H1 (cell line): ENCODE data around the gene PTPN2. TPM values are rescaled to one million over a fixed set of nuclear protein-coding genes. Genes with fewer than 3 reads are reported as not detected.

ENCODE experiments used
- CTCF ChIA-PET: fragments of 300-600 bp; sonication (Branson Sonifier 250); formaldehyde crosslinking; loops from one replicate; lab custom pipeline; 2021; ENCODE audit not compliant: partially characterized antibody; lab: Charles Lee
- POLR2A ChIA-PET: fragments of 300-600 bp; sonication (Branson Sonifier 250); formaldehyde crosslinking; loops from one replicate; lab custom pipeline; 2021; ENCODE audit warnings: inconsistent platforms; ENCODE audit not compliant: partially characterized antibody; lab: Charles Lee
- DNase-seq, 2 experiments: peaks; one replicate each; pipeline versions ENCODE4 v3.0.0 to v3.0.0-alpha.2; 2010 to 2022; ENCODE audit warnings: low spot score in 2 of 2, low read depth in 1 of 2, mixed read lengths in 1 of 2
- FAIRE-seq: peaks from 2 replicates; lab custom pipeline; 2011; peaks lifted over from hg19 to GRCh38; lab: Jason Lieb, UNC
- H2AFZ ChIP-seq: 2 replicates; pipeline ENCODE4 v1.8.1; 2012; ENCODE audit warnings: low read length, inconsistent platforms
- H2AK5ac ChIP-seq: 2 replicates; pipeline ENCODE4 v1.6.1; 2013; ENCODE audit warnings: low read depth, low read length
- H2BK120ac ChIP-seq: replicated peaks from 2 replicates; pipeline ENCODE3; 2013; ENCODE audit warnings: low read depth, low read length, inconsistent platforms
- H2BK12ac ChIP-seq: 2 replicates; pipeline ENCODE4 v1.6.1; 2013; ENCODE audit warnings: low read depth, low read length
- H2BK15ac ChIP-seq: 2 replicates; pipeline ENCODE4 v1.6.1; 2013; ENCODE audit warnings: low read length
- H2BK20ac ChIP-seq: 2 replicates; pipeline ENCODE4 v1.6.1; 2013; ENCODE audit warnings: low read length
- H2BK5ac ChIP-seq: 2 replicates; pipeline ENCODE4 v1.6.1; 2013; ENCODE audit warnings: low read depth, low read length
- H3K14ac ChIP-seq: 2 replicates; pipeline ENCODE4 v1.6.1; 2013; ENCODE audit warnings: inconsistent platforms; ENCODE audit not compliant: insufficient read length
- H3K18ac ChIP-seq: 2 replicates; pipeline ENCODE4 v1.6.1; 2013; ENCODE audit warnings: low read length; ENCODE audit errors: extremely low read depth
- H3K23ac ChIP-seq: 2 replicates; pipeline ENCODE4 v1.6.1; 2013; ENCODE audit warnings: inconsistent platforms; ENCODE audit not compliant: insufficient read length
- H3K23me2 ChIP-seq: 2 replicates; pipeline ENCODE4 v1.6.1; 2013; ENCODE audit warnings: low read depth, low read length
- H3K27ac ChIP-seq: 2 replicates; pipeline ENCODE4 v1.6.1; 2011; ENCODE audit warnings: low read depth, low read length, inconsistent platforms
- H3K27me3 ChIP-seq, 4 experiments: replicated peaks in 1 of 4; 1 replicate in 1 of 4; 2 replicates in 3 of 4; pipeline versions ENCODE4 v1.6.1 to v1.8.1; 2011 to 2013; ENCODE audit warnings: low read length in 3 of 4, mild to moderate bottlenecking in 3 of 4, inconsistent platforms in 2 of 4, mixed read lengths in 2 of 4, moderate library complexity in 1 of 4; ENCODE audit not compliant: control insufficient read depth in 3 of 4, insufficient read depth in 3 of 4; ENCODE audit errors: extremely low read depth in 1 of 4
- H3K36me3 ChIP-seq, 4 experiments: 2 replicates each; pipeline versions ENCODE4 v1.6.1 to v1.8.1; 2011 to 2013; ENCODE audit warnings: mild to moderate bottlenecking in 4 of 4, low read length in 3 of 4, moderate library complexity in 2 of 4, control low read depth in 1 of 4, inconsistent platforms in 1 of 4; ENCODE audit not compliant: insufficient read depth in 4 of 4, control insufficient read depth in 2 of 4
- H3K4ac ChIP-seq: replicated peaks from 2 replicates; pipeline ENCODE3; 2013; ENCODE audit warnings: low read length, low read depth, mixed read lengths, inconsistent platforms; ENCODE audit not compliant: insufficient read length
- H3K4me1 ChIP-seq, 4 experiments: replicated peaks in 1 of 4; 1 replicate in 1 of 4; 2 replicates in 3 of 4; pipeline versions ENCODE4 v1.6.1 to v1.8.1; 2011 to 2013; ENCODE audit warnings: low read length in 3 of 4, inconsistent platforms in 2 of 4, mixed read lengths in 1 of 4; ENCODE audit not compliant: insufficient read depth in 4 of 4, control insufficient read depth in 3 of 4
- H3K4me2 ChIP-seq, 2 experiments: 2 replicates each; pipeline versions ENCODE4 v1.6.1 to v1.8.1; 2011 to 2013; ENCODE audit warnings: low read depth in 2 of 2, low read length in 2 of 2, control low read depth in 1 of 2, inconsistent platforms in 1 of 2, mild to moderate bottlenecking in 1 of 2; ENCODE audit not compliant: insufficient read depth in 1 of 2
- H3K4me3 ChIP-seq, 4 experiments: fragments of 200-600, 300-600 bp in 1 of 4; sonication (generic), shearing (Covaris generic), sonication (Bioruptor Twin) in 1 of 4; 2 replicates each; pipeline versions ENCODE4 v1.5.1 to v1.8.1; 2011 to 2016; ENCODE audit warnings: low read length in 4 of 4, low read depth in 3 of 4, control low read depth in 2 of 4, inconsistent platforms in 2 of 4, mild to moderate bottlenecking in 2 of 4, mixed read lengths in 1 of 4, moderate library complexity in 1 of 4; ENCODE audit not compliant: insufficient read depth in 2 of 4; ENCODE audit errors: extremely low read depth in 1 of 4
- H3K56ac ChIP-seq: replicated peaks from 2 replicates; pipeline ENCODE3; 2013; ENCODE audit warnings: low read depth, mild to moderate bottlenecking, mixed read lengths, low read length, inconsistent platforms; ENCODE audit not compliant: insufficient read length
- H3K79me1 ChIP-seq: 2 replicates; pipeline ENCODE4 v1.6.1; 2013; ENCODE audit warnings: low read depth, low read length, control low read depth
- H3K79me2 ChIP-seq, 2 experiments: 2 replicates each; pipeline versions ENCODE4 v1.6.1 to v1.8.1; 2012 to 2013; ENCODE audit warnings: low read length in 2 of 2, mild to moderate bottlenecking in 2 of 2, inconsistent platforms in 1 of 2; ENCODE audit not compliant: insufficient read depth in 2 of 2, control insufficient read depth in 1 of 2
- H3K9ac ChIP-seq, 4 experiments: replicated peaks in 1 of 4; 1 replicate in 1 of 4; 2 replicates in 3 of 4; pipeline versions ENCODE4 v1.6.1 to v1.8.1; 2011 to 2013; ENCODE audit warnings: low read depth in 3 of 4, low read length in 3 of 4, control low read depth in 2 of 4, mild to moderate bottlenecking in 2 of 4, moderate library complexity in 2 of 4, inconsistent platforms in 1 of 4; ENCODE audit errors: extremely low read depth in 1 of 4
- H3K9me3 ChIP-seq, 2 experiments: 2 replicates each; pipeline versions ENCODE4 v1.6.1 to v1.8.1; 2012 to 2013; ENCODE audit warnings: mild to moderate bottlenecking in 2 of 2, moderate library complexity in 2 of 2, control low read depth in 1 of 2, inconsistent platforms in 1 of 2, low read depth in 1 of 2, low read length in 1 of 2, mixed read lengths in 1 of 2; ENCODE audit not compliant: insufficient read depth in 2 of 2
- H4K20me1 ChIP-seq, 2 experiments: replicated peaks in 1 of 2; 2 replicates each; pipeline versions ENCODE3 to v1.8.1; 2011 to 2013; ENCODE audit warnings: inconsistent platforms in 2 of 2, low read length in 2 of 2, mild to moderate bottlenecking in 1 of 2; ENCODE audit not compliant: insufficient read depth in 2 of 2, control insufficient read depth in 1 of 2
- H4K5ac ChIP-seq: 2 replicates; pipeline ENCODE4 v1.6.1; 2013; ENCODE audit warnings: low read length, low read depth, mixed read lengths, inconsistent platforms; ENCODE audit not compliant: insufficient read length
- H4K8ac ChIP-seq: 2 replicates; pipeline ENCODE4 v1.8.0; 2013; ENCODE audit warnings: mild to moderate bottlenecking, moderate library complexity, low read length, inconsistent platforms; ENCODE audit not compliant: insufficient read depth; ENCODE audit errors: extremely low read depth
- H4K91ac ChIP-seq: replicated peaks from 2 replicates; pipeline ENCODE3; 2013; ENCODE audit warnings: low read length, mixed read lengths, inconsistent platforms; ENCODE audit not compliant: insufficient read length
- CBX8 ChIP-seq: fragments of 300-800, 300-1000 bp; sonication (generic); IDR thresholded peaks from 2 replicates; pipeline ENCODE4 v1.7.1; 2016; ENCODE audit warnings: low read depth, low read length, borderline replicate concordance
- JUND ChIP-seq: IDR thresholded peaks from 2 replicates; pipeline ENCODE4 v1.6.1; 2011; ENCODE audit warnings: mild to moderate bottlenecking, improper control_type of control experiment, low read length
- MAFK ChIP-seq: IDR thresholded peaks from 2 replicates; pipeline ENCODE4 v1.6.1; 2012; ENCODE audit warnings: low read depth, mild to moderate bottlenecking, improper control_type of control experiment, low read length
- POLR2AphosphoS5 ChIP-seq: IDR thresholded peaks from 2 replicates; pipeline ENCODE4 v1.6.1; 2011; ENCODE audit warnings: low read depth, low read length
- SRF ChIP-seq: IDR thresholded peaks from 2 replicates; pipeline ENCODE4 v1.6.1; 2011; ENCODE audit warnings: mild to moderate bottlenecking, low read depth, low read length, moderate library complexity
- WGBS, 2 experiments: shearing (Covaris generic) in 1 of 2; methylation state at CpG; one replicate each; pipeline versions ENCODE4 v1.1.6 to v1.1.7; 2013 to 2015; ENCODE audit warnings: low lambda C conversion rate in 2 of 2, mixed read lengths in 2 of 2, inconsistent platforms in 1 of 2, low coverage in 1 of 2, missing lambda C conversion rate in 1 of 2; ENCODE audit not compliant: insufficient replicate concordance in 2 of 2, insufficient coverage in 1 of 2, insufficient read length in 1 of 2; ENCODE audit errors: extremely low coverage in 1 of 2, missing lambda C conversion rate in 1 of 2; 5-methylcytosine and 5-hydroxymethylcytosine counted together
- polyA plus RNA-seq, 7 experiments: library from polyadenylated mRNA; depleted of rRNA in 3 of 7; stranded (reverse) in 5 of 7; unstranded in 2 of 7; fragments of >200 nt in 5 of 7; fragments of 200-250 nt in 2 of 7; gene quantifications; 1 replicate in 5 of 7; 2 replicates in 1 of 7; 4 replicates in 1 of 7; pipeline versions ENCODE4 v1.2.1 to v1.2.3, GENCODE V29; 2011 to 2013; ENCODE audit warnings: missing spikeins in 2 of 7, mixed read lengths in 2 of 7
- total RNA-seq: library from RNA; stranded (reverse); fragmentation: NEBNext Ultra II Directional; extraction: Animal tissue kit (Norgen Biotek cat#: 25700); gene quantifications from 2 replicates; pipeline ENCODE4 v1.2.1, GENCODE V29; 2021
- TF ChIP-seq, protein P1 (sequence below): IDR thresholded peaks from 2 replicates; pipeline ENCODE4 v1.6.1; 2012; ENCODE audit warnings: low read length, inconsistent platforms
- TF ChIP-seq, protein P2 (sequence below): IDR thresholded peaks from 2 replicates; pipeline ENCODE4 v1.6.1; 2011; ENCODE audit warnings: low read depth, mild to moderate bottlenecking, low read length; ENCODE audit not compliant: insufficient read depth

The PTPN2 gene
- total and polyA plus RNA-seq, 2 of the 8 experiments (the other 6 are each of a cell fraction or from before 2014, with no cell fraction given): 16.4 to 54.0 TPM

DNA sequence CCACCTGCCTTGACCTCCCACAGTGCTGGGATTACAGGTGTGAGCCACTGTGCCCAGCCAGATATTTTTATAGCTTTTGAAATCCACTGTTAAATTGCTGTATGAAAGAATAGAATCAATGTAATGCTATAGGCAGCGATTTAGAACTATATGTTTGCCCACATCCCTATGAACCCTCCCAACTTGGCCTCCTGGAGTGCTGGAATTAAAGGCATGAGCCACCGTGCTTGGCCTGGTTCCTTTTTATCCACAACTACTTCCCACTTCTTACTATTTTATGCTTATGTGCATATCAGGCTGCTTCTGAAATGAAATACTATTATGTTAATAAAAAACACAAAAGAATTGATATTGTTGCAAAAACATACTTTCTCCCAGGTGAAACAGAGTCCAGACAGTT, 11.6 kb upstream of the PTPN2 start:
- no peaks in the 10 kb centered on the region for H3K4me1 ChIP-seq
- no peak overlapping the region for H3K18ac ChIP-seq
- H4K8ac ChIP-seq: no peak overlapping the region
- no peak overlapping the region for H3K56ac ChIP-seq
- H3K4me3 ChIP-seq: no peak overlapping the region
- FAIRE-seq (no peak), DNase-seq (no peak)
- H3K79me1 ChIP-seq: no peaks in the 10 kb centered on the region
- no peak overlapping the region for H2BK5ac ChIP-seq
- no peak overlapping the region for H3K14ac ChIP-seq
- no peaks in the 10 kb centered on the region for H3K23me2 ChIP-seq
- no peak overlapping the region for H2AFZ ChIP-seq
- no peak overlapping the region for H3K23ac ChIP-seq
- 52% methylated on average over 2 of the region's 2 CpGs; no CpG with 5 or more reads in 1 of the 2 experiments for WGBS, 2 experiments
- no peaks in the 10 kb centered on the region for H3K9me3 ChIP-seq
- H3K79me2 ChIP-seq: no peaks in the 10 kb centered on the region
- H4K5ac ChIP-seq: no peak overlapping the region
- H3K27ac ChIP-seq: no peak overlapping the region
- ChIA-PET CTCF (interaction anchor here (0.6 to 1.1 kb wide), 4 partner anchors 33 to 106 kb away, joined by 3 to 5 read pairs (median 4); no protein-coding TSS in a partner anchor), POLR2A (no interaction called here)
- H4K20me1 ChIP-seq: no peaks in the 10 kb centered on the region
- H3K9ac ChIP-seq: no peak overlapping the region
- no peak overlapping the region for H2BK20ac ChIP-seq
- no peak overlapping the region for H2BK120ac ChIP-seq
- H2BK12ac ChIP-seq: no peak overlapping the region
- H3K27me3 ChIP-seq: no peaks in the 10 kb centered on the region; a peak in 1 of 7 replicates
- H2BK15ac ChIP-seq: no peak overlapping the region
- H4K91ac ChIP-seq: no peak overlapping the region
- no peak overlapping the region for H3K4ac ChIP-seq
- no peak for TF ChIP-seq CBX8
- TF ChIP-seq, protein P1, sequence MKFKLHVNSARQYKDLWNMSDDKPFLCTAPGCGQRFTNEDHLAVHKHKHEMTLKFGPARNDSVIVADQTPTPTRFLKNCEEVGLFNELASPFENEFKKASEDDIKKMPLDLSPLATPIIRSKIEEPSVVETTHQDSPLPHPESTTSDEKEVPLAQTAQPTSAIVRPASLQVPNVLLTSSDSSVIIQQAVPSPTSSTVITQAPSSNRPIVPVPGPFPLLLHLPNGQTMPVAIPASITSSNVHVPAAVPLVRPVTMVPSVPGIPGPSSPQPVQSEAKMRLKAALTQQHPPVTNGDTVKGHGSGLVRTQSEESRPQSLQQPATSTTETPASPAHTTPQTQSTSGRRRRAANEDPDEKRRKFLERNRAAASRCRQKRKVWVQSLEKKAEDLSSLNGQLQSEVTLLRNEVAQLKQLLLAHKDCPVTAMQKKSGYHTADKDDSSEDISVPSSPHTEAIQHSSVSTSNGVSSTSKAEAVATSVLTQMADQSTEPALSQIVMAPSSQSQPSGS: no peak
- TF ChIP-seq MAFK: no peak
- no peak for TF ChIP-seq POLR2AphosphoS5
- TF ChIP-seq JUND: no peak
- TF ChIP-seq SRF: no peak
- TF ChIP-seq, protein P2, sequence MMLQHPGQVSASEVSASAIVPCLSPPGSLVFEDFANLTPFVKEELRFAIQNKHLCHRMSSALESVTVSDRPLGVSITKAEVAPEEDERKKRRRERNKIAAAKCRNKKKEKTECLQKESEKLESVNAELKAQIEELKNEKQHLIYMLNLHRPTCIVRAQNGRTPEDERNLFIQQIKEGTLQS: no peak
- no peaks in the 10 kb centered on the region for H3K36me3 ChIP-seq
- H2AK5ac ChIP-seq: no peak overlapping the region
- no peak overlapping the region for H3K4me2 ChIP-seq
